ENCODE results near the gene KCP.

- TF ChIP-seq CTCF (optimal IDR thresholded peaks at IDR 0.05 in 1 of 3, IDR thresholded peaks at IDR 0.05 in 1 of 3, conservative IDR thresholded peaks at IDR 0.05 in 1 of 3; ENCODE audit: extremely low read depth in 1 of 3, insufficient read depth in 2 of 3, low read length in 3 of 3) (no peak), EZH2 (IDR thresholded peaks at IDR 0.05; ENCODE audit: low read length) (no peak)
These were observed 64.5 kb downstream of the KCP start for GRCh38 chr7:128845987-128846386.

Measured in keratinocyte (primary cell).